OCI-LY1 (cell line): ENCODE results near the gene TSC22D1.

ENCODE experiments used
- H2AFZ ChIP-seq: fragments of 200-600 bp; sonication (generic), shearing (Covaris generic); 2 replicates; pipeline ENCODE4 v1.6.0; 2014; ENCODE audit warnings: antibody characterized with exemption, mild to moderate bottlenecking, low read length
- H3F3A ChIP-seq: fragments of 200-600 bp; sonication (generic), shearing (Covaris generic); 2 replicates; pipeline ENCODE4 v1.6.0; 2014; ENCODE audit warnings: mild to moderate bottlenecking, antibody characterized with exemption, low read length, moderate library complexity; ENCODE audit not compliant: insufficient read depth
- H3K27ac ChIP-seq: fragments of 200-600 bp; sonication (generic); 2 replicates; pipeline ENCODE4 v1.5.1; 2014; ENCODE audit warnings: low read length, mixed run types, mild to moderate bottlenecking, low read depth; ENCODE audit not compliant: poor library complexity, severe bottlenecking
- H3K27me3 ChIP-seq: fragments of 200-600 bp; sonication (generic); 2 replicates; pipeline ENCODE4 v1.6.0; 2014; ENCODE audit warnings: antibody characterized with exemption, mild to moderate bottlenecking, low read length, moderate library complexity; ENCODE audit not compliant: insufficient read depth
- H3K36me3 ChIP-seq: fragments of 200-600 bp; sonication (generic); 2 replicates; pipeline ENCODE4 v1.6.1; 2014; ENCODE audit warnings: mild to moderate bottlenecking, antibody characterized with exemption, low read length, moderate library complexity, mixed read lengths; ENCODE audit not compliant: insufficient read depth
- H3K4me1 ChIP-seq: fragments of 200-600 bp; sonication (generic); 2 replicates; pipeline ENCODE4 v1.5.1; 2014; ENCODE audit warnings: mild to moderate bottlenecking, low read length, moderate library complexity; ENCODE audit not compliant: insufficient read depth, severe bottlenecking
- H3K4me2 ChIP-seq: fragments of 200-600 bp; sonication (generic), shearing (Covaris generic); 2 replicates; pipeline ENCODE4 v1.6.1; 2014; ENCODE audit warnings: low read length
- H3K4me3 ChIP-seq: fragments of 200-600 bp; sonication (generic); 2 replicates; pipeline ENCODE4 v1.5.1; 2014; ENCODE audit warnings: low read length, low read depth, mild to moderate bottlenecking, mixed read lengths; ENCODE audit not compliant: poor library complexity, severe bottlenecking
- H3K79me2 ChIP-seq: fragments of 200-600 bp; shearing (Covaris generic); 2 replicates; pipeline ENCODE4 v1.6.1; 2016; ENCODE audit warnings: mixed run types, low read length, mixed read lengths; ENCODE audit not compliant: insufficient read depth
- H3K9ac ChIP-seq: fragments of 200-600 bp; sonication (generic), shearing (Covaris generic); 2 replicates; pipeline ENCODE4 v1.6.1; 2014; ENCODE audit warnings: mild to moderate bottlenecking, low read length, mixed read lengths
- H3K9me2 ChIP-seq: fragments of 200-600 bp; sonication (generic), shearing (Covaris generic); 2 replicates; pipeline ENCODE4 v1.6.1; 2014; ENCODE audit warnings: low read depth, mild to moderate bottlenecking, low read length, mixed read lengths
- H3K9me3 ChIP-seq: fragments of 200-600 bp; shearing (Covaris generic); 2 replicates; pipeline ENCODE4 v1.6.1; 2014; ENCODE audit warnings: low read length, mixed read lengths
- H4K20me1 ChIP-seq: fragments of 200-600 bp; sonication (generic), shearing (Covaris generic); 2 replicates; pipeline ENCODE4 v1.6.0; 2016; ENCODE audit warnings: mild to moderate bottlenecking, low read length; ENCODE audit not compliant: insufficient read depth
- EZH2 ChIP-seq: fragments of 200-600 bp; sonication (generic), shearing (Covaris generic); IDR thresholded peaks from 2 replicates; pipeline ENCODE4 v1.8.0; 2017; ENCODE audit warnings: borderline replicate concordance, mixed run types, mild to moderate bottlenecking, antibody characterized with exemption, low read length, moderate library complexity, mixed read lengths
- TF ChIP-seq, protein P1 (sequence below): fragments of 200-600 bp; sonication (generic), shearing (Covaris generic); IDR thresholded peaks from 2 replicates; pipeline ENCODE4 v1.5.1; 2017; ENCODE audit warnings: mild to moderate bottlenecking, antibody characterized with exemption, low read length, moderate library complexity, mixed read lengths

TSC22D1 gene

GRCh38 chr13:44617648-44618047 lies 41.5 kb upstream of the TSC22D1 start:
- Histone ChIP-seq H3K4me1 (no peaks in the 10 kb centered on the region), H4K20me1 (no peaks in the 10 kb centered on the region), H3K4me3 (no peak overlapping the region), H3K9me3 (no peaks in the 10 kb centered on the region), H3K9me2 (no peaks in the 10 kb centered on the region), H3K4me2 (no peak overlapping the region), H3K79me2 (no peaks in the 10 kb centered on the region), H2AFZ (no peak overlapping the region), H3K27me3 (no peaks in the 10 kb centered on the region), H3K27ac (no peak overlapping the region), H3K36me3 (no peaks in the 10 kb centered on the region), H3F3A (no peaks in the 10 kb centered on the region), H3K9ac (no peak overlapping the region)
- TF ChIP-seq, protein P1, sequence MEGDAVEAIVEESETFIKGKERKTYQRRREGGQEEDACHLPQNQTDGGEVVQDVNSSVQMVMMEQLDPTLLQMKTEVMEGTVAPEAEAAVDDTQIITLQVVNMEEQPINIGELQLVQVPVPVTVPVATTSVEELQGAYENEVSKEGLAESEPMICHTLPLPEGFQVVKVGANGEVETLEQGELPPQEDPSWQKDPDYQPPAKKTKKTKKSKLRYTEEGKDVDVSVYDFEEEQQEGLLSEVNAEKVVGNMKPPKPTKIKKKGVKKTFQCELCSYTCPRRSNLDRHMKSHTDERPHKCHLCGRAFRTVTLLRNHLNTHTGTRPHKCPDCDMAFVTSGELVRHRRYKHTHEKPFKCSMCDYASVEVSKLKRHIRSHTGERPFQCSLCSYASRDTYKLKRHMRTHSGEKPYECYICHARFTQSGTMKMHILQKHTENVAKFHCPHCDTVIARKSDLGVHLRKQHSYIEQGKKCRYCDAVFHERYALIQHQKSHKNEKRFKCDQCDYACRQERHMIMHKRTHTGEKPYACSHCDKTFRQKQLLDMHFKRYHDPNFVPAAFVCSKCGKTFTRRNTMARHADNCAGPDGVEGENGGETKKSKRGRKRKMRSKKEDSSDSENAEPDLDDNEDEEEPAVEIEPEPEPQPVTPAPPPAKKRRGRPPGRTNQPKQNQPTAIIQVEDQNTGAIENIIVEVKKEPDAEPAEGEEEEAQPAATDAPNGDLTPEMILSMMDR = no peak
- TF ChIP-seq EZH2 = no peak

- Histone ChIP-seq H4K20me1 (no peaks in the 10 kb centered on the region), H3K4me1 (no peaks in the 10 kb centered on the region), H2AFZ (no peak overlapping the region), H3K9me2 (no peaks in the 10 kb centered on the region), H3F3A (no peaks in the 10 kb centered on the region), H3K79me2 (no peaks in the 10 kb centered on the region), H3K4me3 (no peak overlapping the region), H3K36me3 (no peaks in the 10 kb centered on the region), H3K9me3 (no peaks in the 10 kb centered on the region), H3K27ac (no peak overlapping the region), H3K9ac (no peak overlapping the region), H3K4me2 (no peak overlapping the region), H3K27me3 (no peaks in the 10 kb centered on the region)
- TF ChIP-seq, protein P1 = no peak
Observed at GRCh38 chr13:44609137-44609536, 33.0 kb upstream of the TSC22D1 start.

- no peak overlapping the region for H3K9ac ChIP-seq
- no peaks in the 10 kb centered on the region for H3K4me1 ChIP-seq
- H3K9me2 ChIP-seq = no peaks in the 10 kb centered on the region
- H3K9me3 ChIP-seq = no peaks in the 10 kb centered on the region
- H3K4me2 ChIP-seq = no peak overlapping the region
- H2AFZ ChIP-seq = no peak overlapping the region
- no peaks in the 10 kb centered on the region for H4K20me1 ChIP-seq
- no peaks in the 10 kb centered on the region for H3F3A ChIP-seq
- no peaks in the 10 kb centered on the region for H3K79me2 ChIP-seq
- no peaks in the 10 kb centered on the region for H3K27me3 ChIP-seq
- H3K27ac ChIP-seq = no peak overlapping the region
- TF ChIP-seq, protein P1 = no peak
- TF ChIP-seq EZH2 = no peak
- H3K36me3 ChIP-seq = no peaks in the 10 kb centered on the region
- no peak overlapping the region for H3K4me3 ChIP-seq
Observed at GRCh38 chr13:44605721-44606120, 29.6 kb upstream of the TSC22D1 start.
